OCI-LY3 (cell line): ENCODE results near the gene PNRC2.

Source experiments
- H2AFZ ChIP-seq: fragments of 200-600, 300-600 bp; shearing (Covaris generic); 2 replicates; pipeline ENCODE4 v1.6.0; 2014; ENCODE audit warnings: antibody characterized with exemption, low read depth, low read length
- H3K27ac ChIP-seq: fragments of 200-600, 300-600 bp; sonication (generic); 2 replicates; pipeline ENCODE4 v1.5.1; 2014; ENCODE audit warnings: mild to moderate bottlenecking, low read length, moderate library complexity, mixed read lengths
- H3K27me3 ChIP-seq: fragments of 200-600, 300-600 bp; sonication (generic); 2 replicates; pipeline ENCODE4 v1.6.1; 2014; ENCODE audit warnings: low read depth, low read length, mixed read lengths
- H3K36me3 ChIP-seq: fragments of 200-600, 300-600 bp; sonication (generic); replicated peaks from 2 replicates; pipeline ENCODE3; 2014; ENCODE audit warnings: low read depth, low read length, mixed read lengths
- H3K4me1 ChIP-seq: fragments of 300-600, 200-600 bp; sonication (generic); 2 replicates; pipeline ENCODE4 v1.6.1; 2014; ENCODE audit warnings: low read length, mixed read lengths
- H3K4me2 ChIP-seq: fragments of 200-600, 300-600 bp; sonication (generic); 2 replicates; pipeline ENCODE4 v1.6.1; 2014; ENCODE audit warnings: low read length, mixed read lengths
- H3K4me3 ChIP-seq: fragments of 300-600, 200-600 bp; sonication (generic); 2 replicates; pipeline ENCODE4 v1.5.1; 2014; ENCODE audit warnings: antibody characterized with exemption, mild to moderate bottlenecking, low read length, moderate library complexity
- H3K79me2 ChIP-seq: fragments of 300-600, 200-600 bp; shearing (Covaris generic); 2 replicates; pipeline ENCODE4 v1.6.1; 2014; ENCODE audit warnings: mild to moderate bottlenecking, low read length, mixed read lengths
- H3K9ac ChIP-seq: fragments of 300-600, 200-600 bp; shearing (Covaris generic); 2 replicates; pipeline ENCODE4 v1.6.0; 2014; ENCODE audit warnings: mild to moderate bottlenecking, low read length, moderate library complexity
- H3K9me3 ChIP-seq: fragments of 200-600, 300-600 bp; shearing (Covaris generic); 2 replicates; pipeline ENCODE4 v1.6.1; 2014; ENCODE audit warnings: low read length, mixed read lengths; ENCODE audit not compliant: insufficient read depth
- H4K20me1 ChIP-seq: fragments of 200-600, 300-600 bp; sonication (generic); 2 replicates; pipeline ENCODE4 v1.6.1; 2016; ENCODE audit warnings: low read length, mixed read lengths; ENCODE audit not compliant: insufficient read depth
- CTCF ChIP-seq: fragments of 200-600, 300-600 bp; sonication (generic); IDR thresholded peaks from 2 replicates; pipeline ENCODE4 v1.5.1; 2014; ENCODE audit warnings: antibody characterized with exemption, low read length, low read depth
- EZH2phosphoT487 ChIP-seq: fragments of 200-600 bp; shearing (Covaris generic); IDR thresholded peaks from 2 replicates; pipeline ENCODE4 v1.6.1; 2018; ENCODE audit warnings: antibody characterized with exemption, mixed run types, low read depth

Gene PNRC2

GRCh38 chr1:23977187-23977853 is 17.7 kb downstream of the PNRC2 start:
- TF ChIP-seq EZH2phosphoT487 (no peak), CTCF (no peak)
- no peak overlapping the region for H2AFZ ChIP-seq
- H3K9me3 ChIP-seq = no peaks in the 10 kb centered on the region
- peak overlapping the region; percentile 100 for H3K9ac ChIP-seq
- peaks cover 86% of the 10 kb centered on the region for H3K79me2 ChIP-seq
- peak overlapping the region; percentile 99 for H3K4me3 ChIP-seq
- peaks cover 45% of the 10 kb centered on the region for H4K20me1 ChIP-seq
- H3K4me1 ChIP-seq = peaks cover 41% of the 10 kb centered on the region
- 0 out of 2 replicates have a peak overlapping the region, but pooled peaks have one; percentile 10 for H3K27ac ChIP-seq
- no peaks in the 10 kb centered on the region for H3K27me3 ChIP-seq
- H3K4me2 ChIP-seq = peak overlapping the region; percentile 93
- peaks cover 59% of the 10 kb centered on the region for H3K36me3 ChIP-seq

- no peak overlapping the region for H3K27ac ChIP-seq
- TF ChIP-seq EZH2phosphoT487 (no peak), CTCF (no peak)
- H3K9me3 ChIP-seq = no peaks in the 10 kb centered on the region
- peak overlapping the region; percentile 93 for H3K4me2 ChIP-seq
- peak overlapping the region; percentile 99 for H3K4me3 ChIP-seq
- no peak overlapping the region for H2AFZ ChIP-seq
- peaks cover 58% of the 10 kb centered on the region for H3K36me3 ChIP-seq
- H3K27me3 ChIP-seq = no peaks in the 10 kb centered on the region
- H4K20me1 ChIP-seq = peaks cover 45% of the 10 kb centered on the region
- H3K79me2 ChIP-seq = peaks cover 81% of the 10 kb centered on the region
- peak overlapping the region; percentile 100 for H3K9ac ChIP-seq
- peaks cover 41% of the 10 kb centered on the region for H3K4me1 ChIP-seq
Measured at GRCh38 chr1:23977854-23978191, 18.2 kb downstream of the PNRC2 start.

GRCh38 chr1:23978805-23979204 is 19.2 kb downstream of the PNRC2 start:
- peak overlapping the region; percentile 99 for H3K4me3 ChIP-seq
- H3K27me3 ChIP-seq = no peaks in the 10 kb centered on the region
- no peaks in the 10 kb centered on the region for H3K9me3 ChIP-seq
- peak overlapping the region; percentile 93 for H3K4me2 ChIP-seq
- peaks cover 41% of the 10 kb centered on the region for H3K4me1 ChIP-seq
- peaks cover 71% of the 10 kb centered on the region for H3K79me2 ChIP-seq
- no peak overlapping the region for H2AFZ ChIP-seq
- peak overlapping the region; percentile 97 for H3K27ac ChIP-seq
- H3K36me3 ChIP-seq = peaks cover 50% of the 10 kb centered on the region
- peaks cover 42% of the 10 kb centered on the region for H4K20me1 ChIP-seq
- H3K9ac ChIP-seq = peak overlapping the region; percentile 100
- no peak for TF ChIP-seq CTCF
- TF ChIP-seq EZH2phosphoT487 = no peak

GRCh38 chr1:23979387-23979880 is 19.8 kb downstream of the PNRC2 start:
- peaks cover 39% of the 10 kb centered on the region for H4K20me1 ChIP-seq
- no peaks in the 10 kb centered on the region for H3K9me3 ChIP-seq
- H3K79me2 ChIP-seq = peaks cover 65% of the 10 kb centered on the region
- peak overlapping the region; percentile 99 for H3K4me3 ChIP-seq
- no peak overlapping the region for H2AFZ ChIP-seq
- peaks cover 47% of the 10 kb centered on the region for H3K36me3 ChIP-seq
- TF ChIP-seq EZH2phosphoT487 = no peak
- TF ChIP-seq CTCF = no peak
- H3K27me3 ChIP-seq = no peaks in the 10 kb centered on the region
- H3K27ac ChIP-seq = peak overlapping the region; percentile 97
- H3K9ac ChIP-seq = peak overlapping the region; percentile 100
- H3K4me2 ChIP-seq = peak overlapping the region; percentile 93
- H3K4me1 ChIP-seq = peaks cover 41% of the 10 kb centered on the region
